Breast epithelium (tissue), 4 donors: ENCODE results near the gene MAMLD1. TPM values are rescaled to one million over a fixed set of nuclear protein-coding genes. Genes with fewer than 3 reads are reported as not detected.
"Not testable (repeated sequence)": the region's sequence is repeated elsewhere in the genome, so short reads cannot be mapped to it uniquely, and the experiment has no call there.

Experiments
- DNase-seq, 2 donors: peaks; one replicate each; pipeline ENCODE4 v3.0.0-alpha.2; 2019; ENCODE audit warnings: low spot score in 2 of 2
- H3K27ac ChIP-seq, 2 donors: fragments of 200-600 bp; sonication (generic) in 1 of 2; one replicate each; pipeline ENCODE4 v1.5.1; 2016 to 2019; ENCODE audit warnings: mild to moderate bottlenecking in 1 of 2
- H3K27me3 ChIP-seq, 2 donors: fragments of 200-600 bp; sonication (generic) in 1 of 2; one replicate each; pipeline versions ENCODE4 v1.5.1 to v1.6.0; 2017 to 2019; ENCODE audit warnings: control low read depth in 1 of 2, mild to moderate bottlenecking in 1 of 2
- H3K36me3 ChIP-seq: fragments of 200-600 bp; one replicate; pipeline ENCODE4 v1.5.1; 2019
- H3K4me1 ChIP-seq, 2 donors: fragments of 200-600 bp; sonication (generic); one replicate each; pipeline ENCODE4 v1.5.1; 2016 to 2019; ENCODE audit warnings: control low read depth in 1 of 2
- H3K4me3 ChIP-seq, 3 donors: fragments of 200-600 bp; sonication (generic); 1 replicate in 2 of 3; 2 replicates in 1 of 3; pipeline ENCODE4 v1.5.1; 2016 to 2019; ENCODE audit warnings: mild to moderate bottlenecking in 3 of 3, moderate library complexity in 2 of 3
- H3K9me3 ChIP-seq, 2 donors: fragments of 200-600 bp; sonication (generic) in 1 of 2; one replicate each; pipeline ENCODE4 v1.5.1; 2016 to 2019; ENCODE audit warnings: control low read depth in 1 of 2
- CTCF ChIP-seq, 3 donors: fragments of 450-650 bp; IDR thresholded peaks; one replicate each; pipeline ENCODE4 v1.5.1; 2016 to 2017; ENCODE audit warnings: antibody characterized with exemption in 3 of 3, mild to moderate bottlenecking in 3 of 3, moderate library complexity in 3 of 3
- POLR2A ChIP-seq: fragments of 450-650 bp; IDR thresholded peaks from one replicate; pipeline ENCODE4 v1.6.1; 2016; ENCODE audit warnings: antibody characterized with exemption, mild to moderate bottlenecking, moderate library complexity
- POLR2AphosphoS5 ChIP-seq, 3 donors: sonication (generic); formaldehyde crosslinking; IDR thresholded peaks; one replicate each; pipeline ENCODE4 v1.6.1; 2017; ENCODE audit warnings: antibody characterized with exemption in 3 of 3
- intact Hi-C: fragments of 100-400 bp; cut with DNase I; formaldehyde crosslinking; loops from one replicate; pipeline ENCODE4 v1.15.1; 2023; ENCODE audit warnings: low total_unique reads
- total RNA-seq, 3 donors: library from RNA; depleted of rRNA; stranded (reverse); fragments of >200 nt; gene quantifications; one replicate each; pipeline ENCODE4 v1.1.0, GENCODE V29; 2016

The MAMLD1 gene
- total RNA-seq, 3 donors from 2014 or later: 2.3 to 14.7 (median 2.8) TPM

- Histone ChIP-seq H3K9me3 (no peaks in the 10 kb centered on the region), H3K4me1 (no peaks in the 10 kb centered on the region), H3K27me3 (peaks cover 0 to 10% of the 10 kb centered on the region in 2 donors), H3K4me3 (no peak overlapping the region), H3K36me3 (no peaks in the 10 kb centered on the region), H3K27ac (no peak overlapping the region)
- TF ChIP-seq CTCF (IDR thresholded peaks at IDR 0.05) (no peak), POLR2A (no peak), POLR2AphosphoS5 (IDR thresholded peaks at IDR 0.05) (no peak)
- no peak for DNase-seq
- intact Hi-C loops: no loop called here
Measured at GRCh38 chrX:150338615-150339014, 24.5 kb upstream of the MAMLD1 start.

- H3K27me3 ChIP-seq: peaks cover 0 to 10% of the 10 kb centered on the region in 2 donors
- TF ChIP-seq POLR2AphosphoS5 (IDR thresholded peaks at IDR 0.05): no peak
- TF ChIP-seq POLR2A: no peak
- TF ChIP-seq CTCF (IDR thresholded peaks at IDR 0.05): no peak
- no peak overlapping the region for H3K27ac ChIP-seq
- no peak for DNase-seq
- no peaks in the 10 kb centered on the region for H3K9me3 ChIP-seq
- H3K36me3 ChIP-seq: no peaks in the 10 kb centered on the region
- H3K4me1 ChIP-seq: no peaks in the 10 kb centered on the region
- H3K4me3 ChIP-seq: no peak overlapping the region
- intact Hi-C loops: no loop called here
Measured at GRCh38 chrX:150339736-150340135, 23.4 kb upstream of the MAMLD1 start.

- H3K27ac ChIP-seq, H3K4me1 ChIP-seq, H3K9me3 ChIP-seq, H3K36me3 ChIP-seq, DNase-seq, intact Hi-C loops, H3K4me3 ChIP-seq: not testable (repeated sequence)
- H3K27me3 ChIP-seq: peaks cover 0 to 10% of the 10 kb centered on the region in 2 donors
Measured at GRCh38 chrX:150340326-150340725, 22.8 kb upstream of the MAMLD1 start.

- no peaks in the 10 kb centered on the region for H3K36me3 ChIP-seq
- H3K9me3 ChIP-seq: no peaks in the 10 kb centered on the region
- DNase-seq: no peak
- no peaks in the 10 kb centered on the region for H3K4me1 ChIP-seq
- peaks cover 0 to 21% of the 10 kb centered on the region in 2 donors for H3K27me3 ChIP-seq
- intact Hi-C loops: no loop called here
- TF ChIP-seq POLR2A (no peak), CTCF (IDR thresholded peaks at IDR 0.05) (no peak), POLR2AphosphoS5 (IDR thresholded peaks at IDR 0.05) (no peak)
- no peak overlapping the region for H3K27ac ChIP-seq
- H3K4me3 ChIP-seq: no peak overlapping the region
Measured at GRCh38 chrX:150347471-150347870, 15.6 kb upstream of the MAMLD1 start.

- no peak overlapping the region for H3K4me3 ChIP-seq
- DNase-seq: no peak
- H3K27me3 ChIP-seq: peaks cover 0 to 21% of the 10 kb centered on the region in 2 donors
- H3K4me1 ChIP-seq: no peaks in the 10 kb centered on the region
- H3K36me3 ChIP-seq: no peaks in the 10 kb centered on the region
- no peaks in the 10 kb centered on the region for H3K9me3 ChIP-seq
- TF ChIP-seq POLR2AphosphoS5 (IDR thresholded peaks at IDR 0.05) (no peak), POLR2A (no peak), CTCF (IDR thresholded peaks at IDR 0.05) (no peak)
- intact Hi-C loops: no loop called here
- H3K27ac ChIP-seq: no peak overlapping the region
Measured at GRCh38 chrX:150348365-150348764, 14.8 kb upstream of the MAMLD1 start.

- no peak overlapping the region for H3K4me3 ChIP-seq
- H3K36me3 ChIP-seq: no peaks in the 10 kb centered on the region
- intact Hi-C loops: no loop called here
- H3K27ac ChIP-seq: no peak overlapping the region
- H3K9me3 ChIP-seq: no peaks in the 10 kb centered on the region
- no peaks in the 10 kb centered on the region for H3K4me1 ChIP-seq
- peaks cover 0 to 18% of the 10 kb centered on the region in 2 donors for H3K27me3 ChIP-seq
- DNase-seq: no peak
- no peak for TF ChIP-seq POLR2AphosphoS5 (IDR thresholded peaks at IDR 0.05)
- TF ChIP-seq CTCF (IDR thresholded peaks at IDR 0.05): no peak
- no peak for TF ChIP-seq POLR2A
Measured at GRCh38 chrX:150352114-150352513, 11.0 kb upstream of the MAMLD1 start.
